Measurements from ENCODE around the gene OR6S1.

GRCh38 chr14:20684662-20685456, 43.4 kb upstream of the OR6S1 start:
- TF ChIP-seq ARNTL (CRISPR knock-in tag; IDR thresholded peaks at IDR 0.05; ENCODE audit: borderline replicate concordance, low read depth) (no peak), CSDC2 (CRISPR knock-in tag; IDR thresholded peaks at IDR 0.05) (no peak), CREB5 (CRISPR knock-in tag; IDR thresholded peaks at IDR 0.05; ENCODE audit: low read depth) (no peak), ZNF8 (CRISPR knock-in tag; IDR thresholded peaks at IDR 0.05) (no peak), POU6F1 (CRISPR knock-in tag; IDR thresholded peaks at IDR 0.05; ENCODE audit: borderline replicate concordance, low read depth) (no peak), RARB (CRISPR knock-in tag; IDR thresholded peaks at IDR 0.05) (no peak), GLIS3 (CRISPR knock-in tag; IDR thresholded peaks at IDR 0.05) (no peak), CSRNP3 (CRISPR knock-in tag; IDR thresholded peaks at IDR 0.05) (no peak), ZFP30 (CRISPR knock-in tag; IDR thresholded peaks at IDR 0.05) (no peak), ISL1 (CRISPR knock-in tag; IDR thresholded peaks at IDR 0.05) (no peak), ZNF565 (CRISPR knock-in tag; conservative IDR thresholded peaks at IDR 0.05; ENCODE audit: low read depth) (no peak), ESRRG (CRISPR knock-in tag; IDR thresholded peaks at IDR 0.05) (no peak), TCF4 (CRISPR knock-in tag; IDR thresholded peaks at IDR 0.05; ENCODE audit: borderline replicate concordance) (no peak), ZFP3 (CRISPR knock-in tag; IDR thresholded peaks at IDR 0.05) (no peak)
